Thyroid gland (tissue), 4 donors: ENCODE results near the gene IQGAP2.
"Not testable (repeated sequence)": the region's sequence is repeated elsewhere in the genome, so short reads cannot be mapped to it uniquely, and the experiment has no call there.

ENCODE experiments used
- CTCF ChIP-seq, 6 experiments: fragments of 200-600 bp in 3 of 6; fragments of 450-650 bp in 3 of 6; sonication (generic) in 3 of 6; IDR thresholded peaks; one replicate each; pipeline ENCODE4 v1.5.1; 2016 to 2019; ENCODE audit warnings: antibody characterized with exemption in 6 of 6, mild to moderate bottlenecking in 2 of 6, inconsistent platforms in 1 of 6, moderate library complexity in 1 of 6
- POLR2A ChIP-seq, 2 donors: fragments of 450-650 bp; IDR thresholded peaks; one replicate each; pipeline ENCODE4 v1.6.1; 2017; ENCODE audit warnings: antibody characterized with exemption in 2 of 2, mild to moderate bottlenecking in 2 of 2, moderate library complexity in 1 of 2

DNA sequence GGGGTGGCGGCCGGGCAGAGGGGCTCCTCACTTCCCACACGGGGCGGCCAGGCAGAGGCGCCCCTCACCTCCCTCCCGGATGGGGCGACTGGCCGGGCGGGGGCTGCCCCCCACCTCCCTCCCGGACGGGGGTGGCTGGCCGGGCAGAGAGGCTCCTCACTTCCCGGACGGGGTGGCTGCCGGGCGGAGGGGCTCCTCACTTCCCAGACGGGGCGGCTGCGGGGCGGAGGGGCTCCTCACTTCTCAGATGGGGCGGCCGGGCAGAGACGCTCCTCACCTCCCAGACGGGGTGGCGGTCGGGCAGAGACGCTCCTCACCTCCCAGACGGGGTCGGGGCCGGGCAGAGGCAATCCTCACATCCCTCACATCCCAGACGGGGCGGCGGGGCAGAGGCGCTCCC, 147.8 kb downstream of the IQGAP2 start:
- TF ChIP-seq CTCF, POLR2A (IDR thresholded peaks at IDR 0.05): not testable (repeated sequence)
